Stimulated activated naive CD4-positive, alpha-beta T cell (primary cell): ENCODE data around the gene PLA2G15.

Source experiments
- DNase-seq, 6 experiments: peaks; one replicate each; lab custom pipeline; 2025; lab: John Stamatoyannopoulos, UW

Gene PLA2G15

GRCh38 chr16:68298907-68299561 lies 53.9 kb downstream of the PLA2G15 start:
- no peak for DNase-seq

DNA sequence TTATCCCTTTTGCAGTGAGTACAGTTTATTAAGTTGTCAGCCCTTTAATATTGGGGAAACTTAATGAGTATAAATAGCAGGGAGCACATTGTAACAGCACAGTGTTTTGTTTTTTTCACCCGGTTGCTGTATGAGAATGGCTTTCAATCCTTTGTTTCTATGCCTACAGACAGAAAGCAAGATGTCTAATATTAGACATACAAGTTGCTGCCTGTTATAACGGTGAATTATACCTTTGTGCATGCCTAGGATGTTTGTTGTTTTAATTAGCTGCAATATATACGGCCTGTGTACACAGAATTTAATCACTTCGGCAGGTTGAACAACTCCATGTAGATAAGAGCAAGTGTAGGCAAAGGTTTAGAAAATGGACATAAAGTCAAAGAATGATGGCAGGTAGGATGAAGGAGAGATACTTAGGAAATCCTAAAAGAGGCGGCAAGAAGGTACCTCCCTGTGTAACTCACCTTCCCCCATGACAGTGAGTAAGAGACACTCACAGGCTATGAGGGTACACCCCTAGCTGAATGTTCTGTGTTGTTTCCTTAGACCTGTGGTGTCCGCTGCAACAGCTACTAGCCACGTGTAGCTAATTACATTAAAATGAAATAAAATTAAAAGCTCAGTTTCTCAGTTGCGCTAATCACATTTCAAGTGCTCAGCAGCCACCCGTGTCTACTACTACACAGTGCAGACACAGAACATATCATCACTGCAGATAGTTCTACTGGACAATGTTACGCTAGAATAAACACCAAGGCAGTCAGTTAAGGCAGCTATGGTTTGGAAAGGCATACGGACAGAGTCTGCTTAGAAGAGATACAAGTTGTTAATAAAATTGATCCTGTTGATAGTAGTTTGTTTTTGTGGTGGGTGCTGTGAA lies 54.6 kb downstream of the PLA2G15 start:
- DNase-seq, result no peak

GRCh38 chr16:68300734-68301459 lies 55.7 kb downstream of the PLA2G15 start:
- DNase-seq, result no peak

GRCh38 chr16:68306633-68307032 lies 61.5 kb downstream of the PLA2G15 start:
- DNase-seq, result no peak

GRCh38 chr16:68309799-68310198 lies 64.6 kb downstream of the PLA2G15 start:
- DNase-seq, result peak in 2 of 6 experiments; percentile 20 to 29

DNA sequence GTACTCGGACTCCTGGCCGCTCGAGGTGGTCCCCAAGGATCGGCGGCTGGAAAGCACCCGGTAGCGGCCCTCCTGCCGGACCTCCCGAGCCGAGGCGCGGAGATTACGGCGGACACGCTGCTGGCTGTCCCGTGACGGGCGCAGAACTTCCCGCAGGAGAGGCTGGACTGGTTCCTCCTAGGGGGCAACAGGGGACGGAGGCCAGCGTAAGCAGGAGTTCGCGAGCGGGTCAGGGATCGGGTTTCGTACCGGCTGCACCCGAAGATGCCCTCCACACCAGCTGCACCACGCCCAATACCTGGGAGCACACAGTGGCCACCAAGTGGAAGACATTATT lies 65.2 kb downstream of the PLA2G15 start:
- DNase-seq, result no peak
